HUES64 (cell line): ENCODE measurements around the gene CARS1.

Experiments used
- H3K27ac ChIP-seq: 2 replicates; pipeline ENCODE4 v1.7.0; 2013; ENCODE audit warnings: low read depth, low read length, inconsistent platforms
- H3K27me3 ChIP-seq: 2 replicates; pipeline ENCODE4 v1.6.1; 2013; ENCODE audit warnings: mild to moderate bottlenecking, low read length; ENCODE audit not compliant: insufficient read depth
- H3K36me3 ChIP-seq: 2 replicates; pipeline ENCODE4 v1.6.1; 2013; ENCODE audit warnings: mild to moderate bottlenecking, low read length; ENCODE audit not compliant: insufficient read depth
- H3K4me1 ChIP-seq: 2 replicates; pipeline ENCODE4 v1.6.1; 2013; ENCODE audit warnings: mild to moderate bottlenecking, low read length, moderate library complexity; ENCODE audit not compliant: insufficient read depth
- H3K4me3 ChIP-seq: 2 replicates; pipeline ENCODE4 v1.5.1; 2013; ENCODE audit warnings: mild to moderate bottlenecking, low read length, moderate library complexity
- H3K9ac ChIP-seq: 2 replicates; pipeline ENCODE4 v1.6.1; 2013; ENCODE audit warnings: mild to moderate bottlenecking, low read depth, low read length
- H3K9me3 ChIP-seq: 2 replicates; pipeline ENCODE4 v1.6.1; 2013; ENCODE audit warnings: low read depth, low read length; ENCODE audit not compliant: insufficient read depth
- WGBS: fragments of 150-250, 120-280 bp; methylation state at CpG from one replicate; pipeline ENCODE4 v1.1.7; 2013; ENCODE audit warnings: missing lambda C conversion rate; 5-methylcytosine and 5-hydroxymethylcytosine counted together

CARS1 gene

DNA sequence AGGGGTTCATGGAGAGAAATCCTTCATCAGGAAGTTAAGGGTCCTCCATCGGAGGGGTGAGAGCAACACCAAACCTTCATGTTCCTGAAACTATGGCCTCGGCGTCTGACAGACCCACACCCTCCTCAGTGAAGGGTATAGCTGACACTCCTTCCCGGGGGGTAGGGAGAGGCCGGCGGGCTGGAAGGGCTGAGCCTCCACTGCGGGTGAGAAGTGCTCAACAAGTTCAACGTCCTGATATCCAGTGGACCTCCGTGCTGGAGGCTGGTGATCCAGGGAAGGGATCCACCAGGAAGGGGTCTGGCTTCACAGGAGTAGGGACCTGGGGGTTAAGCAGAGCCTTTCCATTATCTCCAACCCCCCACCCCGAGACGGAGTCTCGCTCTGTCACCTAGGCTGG lies 12.3 kb downstream of the CARS1 start:
- no peaks in the 10 kb centered on the region for H3K27me3 ChIP-seq
- WGBS: 95% methylated on average over 12 of the region's 12 CpGs
- H3K27ac ChIP-seq: no peak overlapping the region
- H3K9me3 ChIP-seq: no peaks in the 10 kb centered on the region
- no peak overlapping the region for H3K9ac ChIP-seq
- no peak overlapping the region for H3K4me3 ChIP-seq
- H3K36me3 ChIP-seq: peaks cover 37% of the 10 kb centered on the region
- H3K4me1 ChIP-seq: no peaks in the 10 kb centered on the region

DNA sequence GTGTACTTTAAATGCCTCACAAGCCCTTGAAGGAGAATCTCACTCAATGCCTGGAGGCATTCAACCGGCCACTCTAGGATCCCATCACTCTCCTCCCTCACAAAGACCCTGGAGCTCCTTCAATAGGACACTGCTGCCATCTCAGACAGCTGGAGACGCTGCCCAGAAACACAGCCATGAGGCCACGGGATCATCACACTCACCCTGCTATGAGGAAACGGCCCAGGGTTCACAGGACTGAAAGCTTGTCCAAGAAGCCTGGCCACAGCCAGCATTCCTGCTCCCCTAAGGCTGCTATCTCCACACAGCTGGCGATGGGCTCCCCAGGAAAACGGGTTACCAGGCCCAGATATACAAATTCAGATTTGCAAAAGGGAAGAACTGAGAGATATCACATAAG lies 13.2 kb downstream of the CARS1 start:
- Histone ChIP-seq H3K9ac (no peak overlapping the region), H3K9me3 (no peaks in the 10 kb centered on the region), H3K4me3 (no peak overlapping the region), H3K27me3 (no peaks in the 10 kb centered on the region), H3K27ac (no peak overlapping the region), H3K4me1 (no peaks in the 10 kb centered on the region), H3K36me3 (peaks cover 46% of the 10 kb centered on the region)
- 91% methylated on average over 6 of the region's 6 CpGs for whole genome bisulfite sequencing

DNA sequence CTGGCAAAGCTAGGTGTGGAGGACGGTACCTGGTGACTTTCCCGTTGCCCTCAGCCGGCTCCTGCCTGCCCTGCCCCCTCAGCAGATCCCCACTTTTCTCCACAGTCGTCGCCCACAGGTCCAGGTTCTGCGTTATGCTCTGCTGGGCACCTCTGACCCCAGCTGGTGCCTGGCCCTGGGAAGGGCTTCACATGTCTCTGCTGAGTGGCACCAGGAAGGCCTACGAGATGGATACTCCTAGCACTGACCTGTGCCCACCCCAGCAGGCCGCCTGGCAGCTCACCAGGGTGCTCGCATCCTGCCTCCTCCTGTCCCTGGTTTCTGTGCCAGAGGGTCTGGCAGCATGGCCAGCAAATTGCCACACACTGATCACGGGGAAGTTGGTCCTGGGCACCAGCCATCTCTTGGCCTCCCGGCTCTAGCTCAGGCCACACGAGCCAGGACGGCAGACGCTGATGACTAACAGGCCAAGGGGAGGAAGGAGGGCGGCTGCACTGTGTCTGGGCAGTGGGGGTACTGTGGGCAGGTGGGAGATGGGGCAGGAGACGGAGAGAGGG lies 13.8 kb downstream of the CARS1 start:
- H3K9me3 ChIP-seq: no peaks in the 10 kb centered on the region

DNA sequence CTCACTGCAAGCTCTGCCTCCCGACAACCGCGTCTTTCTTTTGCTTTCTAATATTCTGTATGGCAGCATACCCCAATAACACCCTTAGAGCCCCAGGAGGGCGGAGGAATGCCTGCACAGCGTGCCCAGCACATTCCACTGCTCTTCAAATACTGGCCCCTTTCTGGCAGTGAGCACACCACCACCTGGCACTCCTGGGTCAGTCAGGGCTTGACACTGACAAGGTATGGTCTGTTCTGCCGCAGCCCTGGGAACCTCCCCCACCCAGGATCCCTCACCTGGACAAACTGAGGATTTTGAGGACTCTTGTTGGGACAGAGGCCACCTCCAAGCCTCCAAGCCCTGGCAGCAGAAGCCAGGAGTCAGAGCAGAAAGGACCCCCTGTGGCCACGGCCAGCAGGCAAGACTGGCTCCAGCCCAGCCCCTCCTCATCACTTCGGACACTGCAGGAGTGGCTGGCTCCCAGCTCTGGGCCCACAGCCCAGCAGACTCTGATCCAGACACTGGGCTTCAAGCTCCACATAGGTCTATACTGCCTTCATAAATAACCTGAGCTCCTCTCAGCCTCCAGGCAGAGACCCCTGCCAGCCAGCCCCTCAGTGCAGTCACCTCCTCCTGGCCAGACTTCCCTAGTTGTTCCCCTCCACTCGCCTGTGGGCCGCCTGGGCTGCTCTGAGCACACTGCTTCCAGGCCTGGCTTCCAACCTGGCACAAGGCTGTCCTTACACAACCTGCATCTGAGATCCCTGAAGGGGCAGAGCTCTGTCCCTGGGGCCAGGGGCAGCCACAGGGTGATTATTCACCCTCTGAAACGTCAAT lies 14.5 kb downstream of the CARS1 start:
- no peak overlapping the region for H3K4me3 ChIP-seq
- H3K9me3 ChIP-seq: no peaks in the 10 kb centered on the region
- 90% methylated on average over 10 of the region's 11 CpGs for WGBS
- H3K27me3 ChIP-seq: no peaks in the 10 kb centered on the region
- H3K4me1 ChIP-seq: no peaks in the 10 kb centered on the region
- no peak overlapping the region for H3K27ac ChIP-seq
- peaks cover 59% of the 10 kb centered on the region for H3K36me3 ChIP-seq
- H3K9ac ChIP-seq: no peak overlapping the region

More for the DNA sequence above, 13.8 kb downstream of the CARS1 start:
- no peak overlapping the region for H3K9ac ChIP-seq
- 94% methylated on average over 16 of the region's 16 CpGs for WGBS
- no peaks in the 10 kb centered on the region for H3K4me1 ChIP-seq
- no peaks in the 10 kb centered on the region for H3K27me3 ChIP-seq
- no peak overlapping the region for H3K27ac ChIP-seq
- H3K4me3 ChIP-seq: no peak overlapping the region
- peaks cover 52% of the 10 kb centered on the region for H3K36me3 ChIP-seq

DNA sequence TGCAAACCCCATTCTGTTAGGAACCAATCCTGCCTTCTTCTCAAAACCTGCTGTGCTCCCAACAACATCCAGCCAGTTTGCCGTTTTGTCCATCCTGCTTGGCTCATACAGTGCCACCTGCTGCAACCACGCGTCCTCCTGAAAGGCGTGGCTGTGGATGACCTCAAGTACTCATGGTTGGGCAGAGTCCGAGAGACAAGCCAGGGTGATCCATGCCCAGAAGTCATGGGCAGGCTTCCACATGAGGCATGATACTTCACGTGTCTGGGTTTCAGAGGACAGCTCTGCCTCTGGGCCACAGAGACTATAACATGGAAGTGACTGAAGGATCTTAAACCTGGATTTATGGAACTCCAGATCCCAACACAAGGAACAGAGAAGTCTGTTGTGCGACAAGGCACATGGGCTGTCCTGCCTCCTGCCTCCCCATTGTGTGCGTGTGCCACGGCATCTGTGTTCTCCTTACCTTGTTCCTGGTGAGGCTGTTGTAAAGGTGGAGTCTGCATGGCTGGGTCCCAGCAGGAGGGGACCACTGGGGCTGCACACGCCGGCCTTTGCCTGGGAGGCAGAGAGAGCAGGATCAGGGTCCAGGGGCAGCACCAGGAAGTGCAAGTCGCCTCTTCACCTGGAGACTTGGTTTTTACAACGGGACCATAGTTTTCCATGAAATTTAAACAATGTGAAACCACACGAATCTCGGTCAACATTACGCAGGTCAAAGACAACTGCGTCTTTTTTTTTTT lies 15.4 kb downstream of the CARS1 start:
- no peaks in the 10 kb centered on the region for H3K27me3 ChIP-seq
- H3K27ac ChIP-seq: no peak overlapping the region
- no peak overlapping the region for H3K4me3 ChIP-seq
- no peaks in the 10 kb centered on the region for H3K9me3 ChIP-seq
- H3K4me1 ChIP-seq: no peaks in the 10 kb centered on the region
- H3K9ac ChIP-seq: no peak overlapping the region
- peaks cover 62% of the 10 kb centered on the region for H3K36me3 ChIP-seq
- 94% methylated on average over 17 of the region's 17 CpGs for WGBS

DNA sequence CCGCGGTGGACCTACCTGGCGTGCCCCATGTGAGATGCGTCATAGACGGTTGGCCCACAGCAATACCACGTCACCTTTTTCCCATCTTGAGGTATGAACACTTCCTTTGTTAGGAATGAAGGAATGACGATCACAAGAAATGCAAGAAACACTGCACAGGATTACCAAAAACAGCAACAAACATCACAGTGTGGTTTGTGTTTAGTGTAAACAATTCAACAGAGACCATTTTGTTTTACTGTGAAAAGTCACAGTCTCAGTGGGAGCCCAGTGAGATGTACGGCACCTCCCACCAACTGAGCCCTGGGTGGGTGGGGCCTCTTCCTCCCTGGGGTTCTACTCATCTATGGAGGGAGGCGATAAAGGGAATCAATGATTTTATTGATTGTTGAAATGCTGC lies 16.3 kb downstream of the CARS1 start:
- H3K9ac ChIP-seq: no peak overlapping the region
- no peaks in the 10 kb centered on the region for H3K9me3 ChIP-seq
- H3K36me3 ChIP-seq: peaks cover 72% of the 10 kb centered on the region
- 88% methylated on average over 8 of the region's 9 CpGs for WGBS
- no peaks in the 10 kb centered on the region for H3K4me1 ChIP-seq
- no peaks in the 10 kb centered on the region for H3K27me3 ChIP-seq
- no peak overlapping the region for H3K4me3 ChIP-seq
- no peak overlapping the region for H3K27ac ChIP-seq

DNA sequence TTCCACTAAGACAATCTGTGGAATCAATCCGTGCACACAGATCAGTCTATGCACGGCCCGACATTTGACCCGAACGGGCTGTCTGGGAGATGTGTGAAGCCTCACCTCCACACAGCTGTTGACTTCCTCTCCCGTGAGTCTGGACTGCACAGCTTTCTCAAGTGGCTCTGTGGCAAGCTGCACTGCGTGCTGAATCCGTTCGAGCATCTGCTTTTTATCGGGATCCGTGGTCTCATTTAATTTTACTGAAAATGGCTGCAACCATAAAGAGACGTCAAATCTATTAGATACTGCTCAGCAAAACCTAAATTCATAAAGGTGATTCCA lies 19.3 kb downstream of the CARS1 start:
- H3K4me3 ChIP-seq: no peak overlapping the region
- H3K27me3 ChIP-seq: no peaks in the 10 kb centered on the region
- H3K9ac ChIP-seq: no peak overlapping the region
- H3K36me3 ChIP-seq: peaks cover 87% of the 10 kb centered on the region
- no peaks in the 10 kb centered on the region for H3K9me3 ChIP-seq
- no peaks in the 10 kb centered on the region for H3K4me1 ChIP-seq
- H3K27ac ChIP-seq: no peak overlapping the region
- WGBS: 95% methylated on average over 12 of the region's 12 CpGs

DNA sequence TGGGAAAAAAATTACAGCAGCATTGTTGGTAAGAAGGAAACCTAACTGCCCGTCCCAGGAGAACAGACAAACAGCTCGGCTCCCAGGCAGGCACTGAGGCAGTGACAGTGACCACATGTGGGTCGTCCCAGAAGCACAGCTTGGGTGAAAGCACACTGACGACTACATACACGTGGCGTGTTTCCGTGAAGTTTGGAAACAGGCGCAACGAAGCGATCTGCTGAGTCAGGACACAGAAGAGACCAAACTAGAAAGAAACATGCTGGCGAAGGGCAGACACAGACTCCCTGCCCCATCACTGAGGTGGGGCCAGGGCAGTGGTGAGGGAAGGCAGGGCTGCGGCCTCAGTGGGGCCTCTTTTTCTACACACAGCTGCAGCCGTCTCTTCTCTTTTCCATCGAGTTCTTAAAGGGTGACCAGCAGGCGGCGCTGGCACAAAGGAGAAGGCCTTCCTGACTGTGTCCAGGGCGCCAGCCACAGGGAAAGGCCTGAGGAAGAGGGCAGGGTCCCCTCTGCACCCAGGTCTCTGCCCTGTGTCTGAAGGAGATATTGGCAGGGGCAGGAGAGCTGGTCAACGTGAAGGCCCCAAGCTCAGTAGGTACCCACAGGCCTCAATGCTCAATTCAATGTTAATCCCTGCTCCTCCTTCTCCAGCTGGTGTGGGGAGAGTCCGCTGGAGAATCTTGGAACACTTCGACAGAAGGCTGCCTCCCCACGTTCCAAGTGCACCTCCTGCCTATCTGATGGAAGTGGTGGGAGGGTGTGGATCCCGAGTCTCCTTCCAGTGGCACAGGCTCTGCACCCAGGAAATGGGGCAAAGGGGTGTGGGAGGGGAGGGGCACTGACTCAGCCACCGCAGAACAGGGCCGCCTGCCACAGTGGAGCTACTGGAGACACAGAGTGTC lies 19.9 kb downstream of the CARS1 start:
- H3K27me3 ChIP-seq: no peaks in the 10 kb centered on the region
- H3K9me3 ChIP-seq: no peaks in the 10 kb centered on the region
- no peak overlapping the region for H3K27ac ChIP-seq
- WGBS: 73% methylated on average over 24 of the region's 24 CpGs
- no peaks in the 10 kb centered on the region for H3K4me1 ChIP-seq
- H3K36me3 ChIP-seq: peaks cover 93% of the 10 kb centered on the region
- H3K4me3 ChIP-seq: no peak overlapping the region
- no peak overlapping the region for H3K9ac ChIP-seq

DNA sequence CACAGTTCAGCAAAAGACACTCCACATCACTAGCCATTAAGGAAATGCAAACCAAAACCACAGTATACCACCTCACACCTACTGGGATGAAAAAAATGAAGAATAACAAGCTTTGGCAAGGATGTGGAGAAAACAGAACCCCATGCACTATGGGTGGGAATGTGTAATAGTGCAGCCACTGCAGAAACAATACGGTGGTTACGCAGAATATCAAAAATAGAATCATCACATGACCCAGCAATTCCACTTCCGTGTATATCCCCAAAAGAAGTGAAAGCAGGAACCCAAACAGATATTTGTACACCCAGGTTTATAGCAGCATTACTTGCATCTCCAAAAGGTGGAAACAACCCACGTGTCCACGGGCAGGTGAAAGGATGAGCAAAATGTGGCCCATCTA lies 20.8 kb downstream of the CARS1 start:
- Histone ChIP-seq H3K36me3 (peaks cover 89% of the 10 kb centered on the region), H3K9ac (no peak overlapping the region), H3K27ac (no peak overlapping the region), H3K9me3 (no peaks in the 10 kb centered on the region), H3K4me3 (no peak overlapping the region), H3K4me1 (no peaks in the 10 kb centered on the region), H3K27me3 (no peaks in the 10 kb centered on the region)
- 95% methylated on average over 5 of the region's 5 CpGs for WGBS

DNA sequence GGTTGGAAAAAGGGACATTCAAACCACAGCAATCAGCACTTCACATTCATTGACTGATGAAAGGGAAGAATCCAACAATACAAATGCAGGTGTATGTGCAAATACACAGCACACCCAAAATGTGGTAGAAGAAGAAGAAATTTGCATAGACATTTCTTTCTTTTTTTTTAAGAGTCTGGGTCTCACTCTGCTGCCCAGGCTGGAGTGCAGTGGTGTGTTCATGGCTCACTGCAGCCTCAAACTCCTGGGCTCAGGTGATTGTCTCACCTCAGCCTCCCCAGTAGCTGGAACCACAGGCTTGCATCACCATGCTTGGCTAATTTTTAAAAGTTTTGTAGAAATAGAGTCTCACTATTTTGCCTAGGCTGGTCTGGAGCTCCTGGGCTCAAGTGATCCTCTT lies 21.9 kb downstream of the CARS1 start:
- H3K27ac ChIP-seq: no peak overlapping the region
- H3K27me3 ChIP-seq: no peaks in the 10 kb centered on the region
- no peak overlapping the region for H3K9ac ChIP-seq
- H3K9me3 ChIP-seq: no peaks in the 10 kb centered on the region
- no peak overlapping the region for H3K4me3 ChIP-seq
- H3K4me1 ChIP-seq: no peaks in the 10 kb centered on the region
- peaks cover 89% of the 10 kb centered on the region for H3K36me3 ChIP-seq
